HG02571 (cell line): ENCODE results near the gene ZDHHC5.
"Not testable (repeated sequence)": the region's sequence is repeated elsewhere in the genome, so short reads cannot be mapped to it uniquely, and the experiment has no call there.

Experiments used
- ATAC-seq: cut with Tn5 transposase; IDR thresholded peaks from one replicate; pipeline ENCODE4 v1.9.1; 2021; ENCODE audit warnings: mild to moderate bottlenecking, moderate library complexity; ENCODE audit not compliant: unreplicated experiment

The ZDHHC5 gene

DNA sequence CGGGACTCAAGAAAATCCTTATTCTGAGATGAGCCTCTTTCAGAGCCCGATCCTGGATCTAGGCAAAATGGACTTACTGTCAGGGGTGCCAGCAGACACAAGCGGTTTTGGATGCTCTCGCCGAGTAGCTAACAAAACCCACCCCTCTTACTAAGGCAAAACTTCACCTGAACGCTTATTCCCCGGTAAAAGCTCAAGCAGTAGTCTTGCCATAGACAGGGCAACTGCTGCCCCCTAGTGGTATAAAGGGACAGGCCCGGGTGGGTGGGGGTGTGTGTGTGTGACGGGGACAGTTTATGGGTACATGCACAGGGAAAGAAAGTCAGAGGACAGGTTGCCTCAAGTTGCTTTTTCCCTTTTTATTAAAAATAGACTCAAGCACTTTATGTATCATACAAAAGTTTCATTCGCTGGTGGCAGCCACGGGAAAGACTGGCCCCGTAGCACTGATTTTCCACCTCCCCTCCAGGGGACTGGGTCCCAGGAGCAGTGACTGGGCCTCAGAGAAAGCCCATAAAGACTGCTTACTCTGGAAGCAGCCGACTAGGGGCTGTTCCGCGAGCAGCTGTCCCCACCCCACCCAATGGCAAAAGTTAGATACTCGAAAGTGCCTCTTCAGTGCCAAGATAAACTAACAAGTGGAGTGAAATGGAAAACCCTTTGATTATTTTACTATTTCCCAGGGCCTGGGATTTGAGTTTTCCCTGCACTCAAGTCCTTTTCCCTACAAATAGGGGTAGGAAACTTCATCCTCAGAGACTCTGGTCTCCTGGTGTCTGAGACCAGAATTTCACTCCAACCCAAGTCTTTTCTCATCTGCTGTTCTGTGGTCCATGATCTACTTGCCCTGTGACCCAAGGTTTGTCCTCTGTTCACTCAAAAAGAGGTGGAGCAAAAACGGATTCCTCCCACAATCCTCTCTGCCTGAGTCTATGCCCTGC is 22.9 kb upstream of the ZDHHC5 start:
- peak; percentile 50 for ATAC-seq

DNA sequence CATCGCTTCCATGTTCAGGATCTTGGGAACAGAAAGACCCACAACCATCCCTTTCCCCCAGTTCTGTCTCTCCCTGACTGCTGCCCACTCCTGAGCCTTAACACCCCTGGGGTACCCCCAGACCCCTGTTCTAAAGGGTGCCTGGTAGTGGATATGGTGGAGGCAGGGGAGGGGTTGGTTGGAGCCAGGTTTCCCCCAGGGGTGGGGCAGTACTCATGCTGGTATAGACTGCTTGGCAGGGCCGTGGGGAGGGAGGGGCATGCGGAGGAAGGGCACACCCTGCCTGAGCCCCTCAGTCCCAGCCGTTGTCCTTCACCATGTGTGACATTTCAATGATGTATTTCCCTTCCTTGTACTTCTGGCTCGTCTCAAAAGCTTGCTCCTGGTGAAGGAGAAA is 22.2 kb upstream of the ZDHHC5 start:
- ATAC-seq, result no peak

DNA sequence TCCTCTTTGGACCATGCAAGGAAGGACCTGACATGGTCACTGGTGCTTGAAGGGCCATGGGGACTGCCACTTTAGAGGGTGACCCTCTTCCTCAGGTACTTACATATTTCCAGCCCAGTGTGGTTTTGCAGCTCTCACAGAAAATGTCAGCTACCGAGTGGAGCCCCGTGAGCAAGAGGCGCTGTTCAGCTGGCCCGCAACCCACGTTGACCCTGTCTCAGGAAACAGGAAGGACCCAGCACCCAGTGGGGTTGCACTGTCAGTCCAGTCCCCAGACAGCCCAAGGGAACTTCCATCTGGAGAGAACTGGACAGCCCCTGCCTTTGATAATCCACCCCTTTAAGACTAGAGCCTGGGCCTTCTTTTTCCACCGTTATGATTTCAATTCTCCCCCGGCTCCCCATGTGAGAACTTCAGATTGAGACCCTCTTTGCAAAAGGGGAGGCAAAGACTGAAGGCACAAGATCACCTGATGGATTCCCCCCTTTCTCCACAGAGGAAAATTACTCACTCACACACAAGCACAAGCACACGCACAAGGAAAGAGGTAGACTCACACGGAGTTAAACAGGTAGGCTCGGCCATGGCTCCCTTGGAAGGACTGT is 21.6 kb upstream of the ZDHHC5 start:
- no peak for ATAC-seq

DNA sequence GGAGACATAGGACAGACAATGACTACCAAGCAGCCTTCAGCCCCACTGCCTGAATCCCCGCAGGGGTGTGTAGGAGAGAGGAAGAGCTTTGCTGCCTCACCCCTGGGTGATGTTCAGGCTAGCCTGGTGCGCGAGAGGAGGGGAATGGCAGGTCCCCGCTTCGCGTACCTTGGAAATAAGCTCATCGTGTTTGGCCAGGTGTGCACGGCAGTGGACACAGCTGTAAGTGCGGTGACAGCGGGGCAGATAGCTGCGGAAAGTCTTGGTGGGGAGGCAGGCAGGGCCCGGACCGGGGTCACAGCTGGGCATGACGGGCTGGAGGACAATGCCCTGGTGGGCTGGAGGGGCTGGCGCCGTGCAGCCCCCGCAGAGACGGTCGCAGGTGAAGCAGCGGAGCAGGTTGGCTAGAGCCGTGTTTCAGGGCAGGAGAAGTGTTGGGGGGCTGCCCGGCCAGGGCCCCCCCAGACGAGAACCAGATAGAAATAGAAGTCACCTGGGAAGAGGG is 21.1 kb upstream of the ZDHHC5 start:
- no peak for ATAC-seq

DNA sequence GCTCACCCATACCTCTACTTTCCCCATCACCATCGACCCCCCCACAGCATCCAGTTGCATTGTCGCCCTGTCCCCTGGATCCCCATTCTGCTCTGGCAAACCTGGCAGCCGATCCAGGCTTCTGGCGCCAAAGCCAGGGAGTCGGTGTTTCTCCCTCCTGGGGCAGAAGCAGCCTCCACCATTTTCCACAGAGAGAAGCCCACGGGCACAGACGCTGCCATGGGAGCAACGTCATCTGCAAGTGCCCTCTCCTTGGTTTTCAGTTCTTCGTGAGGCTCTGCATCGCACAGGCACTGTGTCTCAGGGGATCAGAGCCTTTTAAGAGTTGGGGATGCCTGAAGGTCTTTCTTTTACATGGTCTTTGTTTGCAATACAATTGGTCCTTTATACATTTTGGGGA is 20.5 kb upstream of the ZDHHC5 start:
- no peak for ATAC-seq

DNA sequence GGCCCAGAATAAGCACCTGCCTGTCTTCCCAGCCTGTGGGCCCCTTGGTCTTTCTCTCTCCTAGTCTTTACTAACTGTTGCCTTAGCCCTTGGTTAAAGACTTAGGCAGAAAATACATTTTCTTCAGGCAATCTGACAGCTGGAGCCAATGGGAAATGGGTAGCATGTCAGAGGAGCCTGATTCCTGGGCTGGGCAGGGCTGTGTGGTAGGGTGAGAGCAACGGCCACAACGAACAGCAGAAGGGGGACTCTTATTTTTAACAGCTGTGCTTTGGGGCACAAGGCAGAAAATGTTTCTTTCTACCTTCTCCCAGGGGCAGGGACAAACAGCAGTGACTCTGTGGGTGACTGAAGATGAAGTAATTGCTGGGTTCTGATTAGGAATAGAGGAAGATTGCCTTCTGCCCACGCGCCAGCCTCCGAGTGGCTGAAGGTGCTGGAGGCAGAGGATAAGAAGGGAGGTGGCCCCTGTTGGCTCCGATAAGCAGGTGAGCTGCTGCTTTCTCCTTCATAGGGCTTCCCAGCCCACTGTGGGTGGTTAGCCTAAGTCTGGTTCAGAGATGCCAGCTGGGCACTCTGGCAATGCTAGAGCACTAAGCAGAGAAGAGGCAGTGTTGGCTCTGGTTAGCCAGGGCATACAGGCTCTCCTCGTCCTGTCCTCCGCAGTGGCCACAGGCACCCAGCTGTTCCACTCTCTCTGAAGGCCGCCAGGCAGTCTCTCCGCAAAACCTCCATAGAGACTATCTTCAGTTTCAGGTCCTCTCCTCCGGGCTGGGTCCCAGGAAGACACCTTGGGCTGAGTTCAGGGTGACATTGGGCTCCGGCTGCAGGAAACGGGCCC is 19.7 kb upstream of the ZDHHC5 start:
- ATAC-seq, result no peak

DNA sequence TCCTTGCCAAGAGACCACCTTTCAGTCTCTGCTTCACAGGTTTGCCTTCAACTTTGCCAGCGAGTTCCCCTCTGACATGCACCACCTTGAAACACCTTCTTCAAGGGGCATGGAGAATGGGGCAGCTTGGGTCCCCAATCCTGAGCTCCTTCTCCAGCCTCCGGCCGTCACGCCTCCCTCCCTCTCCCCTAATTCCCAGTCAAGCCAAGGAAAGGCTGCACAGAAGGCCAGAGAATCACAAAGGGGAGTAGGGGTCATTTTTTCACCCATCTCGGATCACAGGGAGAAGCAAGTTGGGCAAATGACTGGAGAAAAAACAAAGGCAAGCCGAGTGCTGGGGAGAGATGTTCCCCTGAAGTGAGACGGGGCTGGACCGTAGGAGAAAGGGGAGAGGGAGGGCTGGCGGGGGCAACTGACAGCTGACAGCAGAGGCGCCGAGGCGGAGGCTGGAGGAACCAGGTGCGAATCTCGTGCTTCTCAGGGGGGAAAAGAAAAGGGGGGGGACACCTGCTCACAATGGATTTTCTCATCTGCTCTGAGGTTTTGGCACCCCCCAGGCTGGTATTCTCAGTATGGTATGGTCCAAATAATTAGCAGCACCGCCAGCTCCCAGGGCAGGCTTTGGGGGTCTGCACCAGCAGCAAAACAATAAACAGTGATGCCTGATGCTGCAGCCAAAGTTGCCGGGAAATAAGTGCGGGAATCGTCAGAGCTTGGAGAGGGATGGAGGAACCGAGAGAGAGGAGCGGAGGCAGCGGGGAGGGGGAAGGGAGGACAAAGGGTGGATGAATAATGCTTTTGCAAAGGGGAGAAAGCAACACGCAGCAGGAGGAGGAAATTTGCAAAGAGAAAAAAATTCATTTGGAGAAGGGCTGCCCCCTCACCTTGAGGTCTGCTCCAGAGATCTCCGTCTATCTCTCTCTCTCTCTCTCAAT is 18.8 kb upstream of the ZDHHC5 start:
- no peak for ATAC-seq

DNA sequence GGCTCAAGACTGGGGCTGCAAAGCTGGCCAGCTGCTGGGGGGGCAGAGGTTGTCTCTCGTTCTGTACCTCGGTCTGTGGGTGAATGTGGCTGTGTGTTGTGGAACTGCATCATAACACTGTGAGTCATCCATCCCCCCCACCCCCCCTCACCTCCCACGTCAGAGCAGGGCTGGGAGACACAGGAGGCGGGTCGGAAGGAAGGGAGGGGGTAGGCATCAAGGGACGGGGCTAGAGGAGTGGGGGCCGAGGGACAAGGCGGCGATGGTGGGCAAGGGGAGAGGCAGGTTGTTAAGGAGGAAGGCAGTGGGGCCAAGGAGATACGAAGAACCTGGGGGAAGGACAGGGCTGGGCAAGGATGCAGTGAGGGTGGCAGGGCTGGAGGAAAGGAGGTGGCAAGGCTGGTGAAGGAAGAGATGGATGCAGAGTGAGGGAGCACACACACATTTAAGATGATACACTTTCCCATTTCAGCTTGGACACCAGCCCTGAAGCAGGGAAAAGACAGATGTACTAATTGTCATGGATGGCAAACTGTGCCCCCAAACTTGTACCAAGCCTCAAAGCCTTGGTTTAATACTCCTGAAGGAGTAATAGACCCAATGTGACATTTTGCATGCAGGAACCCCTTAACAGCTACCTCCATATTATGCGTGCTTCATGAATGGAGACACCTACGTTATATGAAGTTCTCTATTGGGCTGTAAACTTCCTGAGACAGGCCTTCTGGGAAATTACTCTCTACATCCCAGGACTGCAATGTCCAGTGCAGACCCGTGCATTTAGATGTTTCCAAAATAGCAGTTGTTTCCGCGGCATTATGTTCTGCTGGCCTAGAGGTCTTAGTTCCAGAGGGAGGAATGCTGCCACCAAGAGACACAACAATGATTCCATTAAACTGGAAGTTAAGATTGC is 17.8 kb upstream of the ZDHHC5 start, which contains the start of gene YPEL4:
Gene YPEL4 (minus strand): TSS at position 87 of the 913 bp plus-strand sequence. CDS start 2,805 bp downstream, outside the sequence.
- ATAC-seq, result no peak

DNA sequence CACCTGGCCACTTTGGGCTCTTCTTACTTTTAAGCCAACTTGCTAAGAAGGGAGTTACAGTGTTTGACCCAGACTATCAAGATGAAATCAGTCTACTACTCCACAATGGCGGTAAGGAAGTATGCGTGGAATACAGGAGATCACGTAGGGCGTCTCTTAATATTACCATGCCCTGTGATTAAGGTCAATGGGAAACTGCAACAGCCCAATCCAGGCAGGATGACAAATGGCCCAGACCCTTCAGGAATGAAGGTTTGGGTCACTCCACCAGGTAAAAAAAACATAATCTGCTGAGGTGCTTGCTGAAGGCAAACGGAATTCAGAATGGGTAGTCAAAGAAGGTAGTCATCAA is 17.2 kb upstream of the ZDHHC5 start:
- no peak for ATAC-seq

DNA sequence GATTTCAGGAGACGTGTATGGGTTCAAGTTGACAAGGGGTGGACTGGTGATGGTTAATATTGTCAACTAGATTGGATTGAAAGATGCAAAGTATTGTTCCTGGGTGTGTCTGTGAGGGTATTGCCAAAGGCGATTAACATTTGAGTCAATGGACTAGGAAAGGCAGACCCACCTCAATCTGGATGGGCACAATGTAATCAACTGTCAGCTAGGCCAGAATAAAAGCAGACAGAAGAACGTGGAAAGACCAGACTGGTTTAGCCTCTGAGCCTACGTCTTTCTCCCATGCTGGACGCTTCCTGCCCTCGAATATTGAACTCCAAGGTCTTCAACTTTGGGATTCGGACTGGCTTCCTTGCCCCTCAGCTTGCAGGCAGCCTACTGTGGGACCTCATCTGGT is 16.5 kb upstream of the ZDHHC5 start:
- no peak for ATAC-seq

DNA sequence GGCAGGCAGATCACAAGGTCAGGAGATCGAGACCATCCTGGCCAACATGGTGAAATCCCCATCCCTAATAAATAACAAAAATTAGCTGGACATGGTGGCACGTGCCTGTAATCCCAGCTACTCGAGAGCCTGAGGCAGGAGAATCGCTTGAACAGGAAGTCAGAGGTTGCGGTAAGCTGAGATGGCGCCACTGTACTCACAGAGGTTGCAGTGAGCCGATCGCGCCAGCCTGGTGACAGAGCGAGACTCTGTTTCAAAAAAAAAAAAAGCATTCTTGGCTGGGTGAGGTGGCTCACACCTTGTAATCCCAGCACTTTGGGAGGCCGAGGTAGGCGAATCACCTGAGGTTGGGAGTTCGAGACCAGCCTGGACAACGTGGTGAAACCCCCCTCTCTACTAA is 15.7 kb upstream of the ZDHHC5 start:
- ATAC-seq, result not testable (repeated sequence)

DNA sequence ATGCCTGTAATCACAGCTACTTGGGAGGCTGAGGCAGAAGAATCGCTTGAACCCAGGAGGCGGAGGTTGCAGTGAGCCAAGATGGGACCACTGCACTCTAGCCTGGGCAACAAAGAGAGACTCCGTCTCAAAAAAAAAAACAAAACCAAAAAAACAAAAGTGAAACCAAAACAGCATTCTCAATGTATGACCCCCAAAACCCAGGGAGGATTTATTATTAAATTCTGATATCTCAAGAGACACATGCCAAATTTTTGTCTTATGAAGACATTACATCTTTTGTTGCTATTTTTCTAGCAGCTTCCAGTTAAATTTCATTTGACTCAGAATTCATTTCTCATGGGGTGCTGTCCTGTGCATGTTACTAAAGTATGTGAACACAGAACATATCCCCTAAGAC is 15.3 kb upstream of the ZDHHC5 start:
- ATAC-seq, result no peak

DNA sequence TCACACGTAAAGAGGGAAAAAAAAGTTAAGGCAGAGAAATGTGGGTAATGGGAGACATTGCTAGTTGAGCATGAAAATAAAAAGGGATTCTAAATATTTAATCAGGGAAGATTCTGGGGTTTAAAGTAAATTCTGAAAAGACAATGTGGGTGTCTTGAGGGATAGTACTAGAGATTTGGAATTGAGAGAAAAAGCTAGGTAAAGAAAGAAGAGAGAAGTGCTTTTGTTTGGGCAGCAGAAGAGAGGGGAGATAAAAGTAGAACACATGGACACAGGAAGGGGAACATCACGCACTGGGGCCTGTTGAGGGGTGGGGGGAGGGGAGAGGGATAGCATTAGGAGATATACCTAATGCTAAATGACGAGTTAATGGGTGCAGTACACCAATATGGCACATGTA is 14.8 kb upstream of the ZDHHC5 start:
- ATAC-seq, result no peak

DNA sequence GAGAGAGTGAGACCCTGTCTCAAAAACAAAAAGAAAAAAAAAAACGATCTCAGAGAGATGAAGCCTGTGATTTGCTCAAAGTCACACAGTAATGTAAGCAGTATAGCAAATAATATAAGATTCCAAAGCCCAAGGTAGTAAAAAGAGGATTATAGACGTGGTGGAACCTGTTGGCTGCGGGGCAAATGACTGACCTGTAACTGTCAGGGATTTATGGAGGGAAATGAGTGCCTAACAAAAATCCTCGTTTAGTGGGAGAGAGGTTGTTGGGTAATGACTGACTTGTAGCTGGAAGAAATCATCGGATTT is 11.1 kb upstream of the ZDHHC5 start:
- no peak for ATAC-seq

DNA sequence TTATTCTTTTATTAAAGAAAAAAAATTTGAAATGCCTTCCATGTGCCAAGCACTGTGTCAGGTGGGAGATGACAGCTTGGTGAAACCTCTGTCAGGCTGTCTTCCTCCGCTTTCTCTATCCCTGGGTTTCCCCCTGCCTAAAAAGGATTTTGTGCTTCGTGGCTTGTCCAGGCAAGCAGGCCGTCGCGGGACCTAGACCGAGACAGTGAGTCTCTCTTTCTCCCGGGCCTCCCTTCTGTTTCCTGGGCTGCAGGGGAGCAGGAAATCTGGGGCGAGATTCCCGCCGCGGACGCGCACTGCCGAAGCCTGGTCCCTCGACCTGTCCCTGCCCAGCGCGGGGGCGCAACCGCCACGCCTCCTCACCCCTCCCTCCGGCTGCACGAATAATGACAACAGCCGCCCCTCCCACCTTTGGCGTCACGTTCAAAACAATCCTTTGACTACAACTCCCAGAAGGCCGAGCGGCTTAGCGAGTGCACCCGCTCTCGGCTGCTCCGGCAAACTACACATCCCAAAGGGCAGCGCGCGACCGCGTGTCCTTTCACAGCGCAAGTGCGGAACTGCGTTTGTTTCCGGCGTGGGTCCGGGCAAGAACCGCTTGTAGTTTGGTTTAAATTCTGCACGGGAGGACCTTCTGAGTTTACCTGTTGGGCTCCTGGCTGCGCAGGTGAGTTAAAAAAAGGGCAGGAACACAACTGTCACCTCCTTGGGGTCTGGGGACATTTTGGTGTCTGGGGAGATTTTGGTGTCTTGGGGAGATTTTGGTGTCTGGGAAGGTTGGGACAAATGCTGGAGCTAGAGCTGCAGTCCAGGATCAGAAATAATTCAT is 10.5 kb upstream of the ZDHHC5 start, which contains the start of gene CLP1:
Gene CLP1 (plus strand): TSS at position 569 of the 829 bp plus-strand sequence. CDS start 1,715 bp downstream, outside the sequence.
- ATAC-seq, result peak; percentile 97

DNA sequence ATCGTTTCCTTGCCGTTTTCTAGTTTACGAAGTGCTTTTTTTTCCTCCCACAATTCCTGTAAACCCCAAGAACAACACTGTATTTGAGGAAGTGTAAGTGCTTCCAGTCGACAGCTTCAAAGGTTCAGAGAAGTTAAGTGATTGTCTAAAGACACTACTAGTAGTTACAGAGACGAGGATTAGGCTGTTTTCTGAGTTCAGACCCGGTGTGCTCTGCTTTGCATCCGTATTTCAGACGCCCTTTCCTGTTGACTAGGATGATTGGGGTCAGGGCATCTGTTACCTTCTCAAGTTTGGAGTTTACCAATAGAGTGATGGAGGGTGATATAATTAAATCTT is 9.9 kb upstream of the ZDHHC5 start:
- no peak for ATAC-seq

DNA sequence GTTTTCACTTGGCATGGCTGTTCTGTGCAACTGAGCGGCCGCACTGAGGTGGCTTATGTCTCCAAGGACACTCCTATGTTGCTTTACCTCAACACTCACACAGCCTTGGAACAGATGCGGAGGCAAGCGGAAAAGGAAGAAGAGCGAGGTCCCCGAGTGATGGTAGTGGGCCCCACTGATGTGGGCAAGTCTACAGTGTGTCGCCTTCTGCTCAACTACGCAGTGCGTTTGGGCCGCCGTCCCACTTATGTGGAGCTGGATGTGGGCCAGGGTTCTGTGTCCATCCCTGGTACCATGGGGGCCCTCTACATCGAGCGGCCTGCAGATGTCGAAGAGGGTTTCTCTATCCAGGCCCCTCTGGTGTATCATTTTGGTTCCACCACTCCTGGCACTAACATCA is 8.2 kb upstream of the ZDHHC5 start:
- no peak for ATAC-seq

DNA sequence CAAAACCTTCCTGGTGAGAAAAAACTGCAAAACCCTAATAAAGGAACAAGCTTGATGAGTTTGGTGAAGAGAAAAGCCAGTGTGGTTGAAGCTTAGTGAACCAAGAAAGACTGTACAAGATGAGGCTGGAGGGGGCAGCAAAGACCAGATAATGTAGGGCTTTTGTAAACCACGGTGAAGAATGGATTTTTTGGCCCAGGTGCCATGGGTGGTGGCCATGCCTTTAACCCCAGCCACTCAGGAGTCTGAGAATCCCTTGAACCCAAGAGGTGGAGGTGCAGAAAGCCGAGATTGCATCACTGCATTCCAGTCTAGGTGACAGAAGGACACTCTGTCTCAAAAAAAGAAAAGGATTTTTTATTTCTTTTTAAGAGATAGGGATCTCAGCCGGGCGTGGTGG is 5.0 kb upstream of the ZDHHC5 start:
- no peak for ATAC-seq
